Small intestine (tissue), 7 donors: ENCODE measurements around the gene FOXO1. TPM values are rescaled to one million over a fixed set of nuclear protein-coding genes. Genes with fewer than 3 reads are reported as not detected.
A peak's percentile ranks its signal among the peaks of the same experiment; 100 is the strongest.

ENCODE experiments used
- DNase-seq, 2 donors: peaks; one replicate each; pipeline versions ENCODE4 v3.0.0 to v3.0.0-alpha.2; 2013
- FAIRE-seq: peaks from 2 replicates; lab custom pipeline; 2012; peaks lifted over from hg19 to GRCh38; lab: Jason Lieb, UNC
- H3K27ac ChIP-seq, 3 donors: one replicate each; pipeline ENCODE4 v1.5.1; 2013; ENCODE audit warnings: low read length in 2 of 3, mild to moderate bottlenecking in 2 of 3, control low read depth in 1 of 3, inconsistent platforms in 1 of 3, low read depth in 1 of 3, moderate library complexity in 1 of 3
- H3K27me3 ChIP-seq, 3 donors: one replicate each; pipeline ENCODE4 v1.6.1; 2013; ENCODE audit warnings: low read length in 3 of 3, inconsistent platforms in 1 of 3; ENCODE audit not compliant: control insufficient read depth in 3 of 3, insufficient read depth in 3 of 3
- H3K36me3 ChIP-seq, 3 donors: one replicate each; pipeline ENCODE4 v1.6.1; 2013; ENCODE audit warnings: low read length in 3 of 3, inconsistent platforms in 1 of 3, low read depth in 1 of 3, mild to moderate bottlenecking in 1 of 3, moderate library complexity in 1 of 3; ENCODE audit not compliant: control insufficient read depth in 3 of 3, insufficient read depth in 2 of 3
- H3K4me1 ChIP-seq, 3 donors: one replicate each; pipeline ENCODE4 v1.6.1; 2013; ENCODE audit warnings: low read length in 2 of 3, inconsistent platforms in 1 of 3, low read depth in 1 of 3, mild to moderate bottlenecking in 1 of 3, moderate library complexity in 1 of 3; ENCODE audit not compliant: control insufficient read depth in 3 of 3, insufficient read depth in 2 of 3
- H3K4me3 ChIP-seq, 3 donors: one replicate each; pipeline ENCODE4 v1.5.1; 2013; ENCODE audit warnings: low read length in 3 of 3, control low read depth in 1 of 3, inconsistent platforms in 1 of 3, low read depth in 1 of 3, mild to moderate bottlenecking in 1 of 3, moderate library complexity in 1 of 3
- H3K9me3 ChIP-seq, 2 donors: one replicate each; pipeline ENCODE4 v1.6.1; 2013; ENCODE audit warnings: low read depth in 1 of 2, low read length in 1 of 2; ENCODE audit not compliant: control insufficient read depth in 2 of 2, insufficient read depth in 1 of 2
- WGBS, 3 donors: extraction: QIAGEN DNeasy Blood & Tissue Kit; methylation state at CpG; one replicate each; pipeline ENCODE4 v1.1.7; 2013; 5-methylcytosine and 5-hydroxymethylcytosine counted together
- polyA plus RNA-seq, 4 donors: library from polyadenylated mRNA; stranded (reverse) in 3 of 4; unstranded in 1 of 4; fragments of 200-250 nt in 3 of 4; fragments of 120-200 nt in 1 of 4; gene quantifications; one replicate each; pipeline versions ENCODE4 v1.2.1 to v1.2.3, GENCODE V29; 2013
- donor health status: healthy with polysubstance abuse.
- donor health status: control.
- donor health status: control.
- donor health status: Bipolar disorder and iron deficiency.
- donor health status: healthy.

FOXO1 gene
- polyA plus RNA-seq, 4 donors: 4.0 to 10.1 (median 7.1) TPM

GRCh38 chr13:40671956-40672764, 5.7 kb upstream of the FOXO1 start:
- H3K9me3 ChIP-seq: no peaks in the 10 kb centered on the region
- peak; percentile 42 to 49 for DNase-seq
- peaks cover 2 to 6% (median 5%) of the 10 kb centered on the region in 3 donors for H3K4me1 ChIP-seq
- no peak for FAIRE-seq
- no peak overlapping the region for H3K4me3 ChIP-seq
- no peaks in the 10 kb centered on the region for H3K27me3 ChIP-seq
- H3K36me3 ChIP-seq: no peaks in the 10 kb centered on the region
- 31 to 47% (median 46%) methylated on average over 1 of the region's 1 CpG for WGBS, 3 donors
- H3K27ac ChIP-seq: no peak overlapping the region

GRCh38 chr13:40670307-40670706, 3.9 kb upstream of the FOXO1 start:
- DNase-seq (no peak), FAIRE-seq (no peak)
- Histone ChIP-seq H3K27me3 (no peaks in the 10 kb centered on the region), H3K4me3 (no peak overlapping the region), H3K27ac (no peak overlapping the region), H3K36me3 (no peaks in the 10 kb centered on the region), H3K9me3 (no peaks in the 10 kb centered on the region), H3K4me1 (peaks cover 2 to 6% (median 5%) of the 10 kb centered on the region in 3 donors)
- 78 to 82% (median 78%) methylated on average over 2 of the region's 2 CpGs for WGBS, 3 donors

GRCh38 chr13:40668335-40668734, 1.9 kb upstream of the FOXO1 start:
- H3K36me3 ChIP-seq: no peaks in the 10 kb centered on the region
- peaks cover 2 to 6% (median 5%) of the 10 kb centered on the region in 3 donors for H3K4me1 ChIP-seq
- H3K27me3 ChIP-seq: peaks cover 0 to 4% (median 0%) of the 10 kb centered on the region in 3 donors
- FAIRE-seq: no peak
- no peak for DNase-seq
- H3K4me3 ChIP-seq: no peak overlapping the region
- peak overlapping the region in 1 of 3 donors; percentile 16 for H3K27ac ChIP-seq
- 24 to 37% (median 32%) methylated on average over 11 of the region's 11 CpGs for WGBS, 3 donors
- H3K9me3 ChIP-seq: no peaks in the 10 kb centered on the region

- WGBS, 3 donors: 3 to 15% (median 7%) methylated on average over 5 of the region's 5 CpGs
- FAIRE-seq (no peak), DNase-seq (peak; percentile 54 to 55)
- Histone ChIP-seq H3K9me3 (no peaks in the 10 kb centered on the region), H3K4me3 (peak overlapping the region; percentile 65 to 100 (median 99)), H3K4me1 (peaks cover 2 to 6% (median 5%) of the 10 kb centered on the region in 3 donors), H3K27me3 (peaks cover 0 to 4% (median 0%) of the 10 kb centered on the region in 3 donors), H3K36me3 (no peaks in the 10 kb centered on the region), H3K27ac (peak overlapping the region in 2 of 3 donors; percentile 27 to 90)
These were observed 1.2 kb upstream of the FOXO1 start for GRCh38 chr13:40667622-40667978.

- Histone ChIP-seq H3K4me1 (peaks cover 2 to 8% (median 5%) of the 10 kb centered on the region in 3 donors), H3K9me3 (no peaks in the 10 kb centered on the region), H3K27me3 (peaks cover 0 to 4% (median 0%) of the 10 kb centered on the region in 3 donors), H3K36me3 (no peaks in the 10 kb centered on the region), H3K27ac (peak overlapping the region; percentile 27 to 90 (median 73)), H3K4me3 (peak overlapping the region; percentile 65 to 100 (median 99))
- DNase-seq: peak in 1 of 2 donors; percentile 50
- no peak for FAIRE-seq
- WGBS, 3 donors: 0 to 1% (median 1%) methylated on average over 59 to 67 of the region's 67 CpGs
These were observed 636 bp upstream of the FOXO1 start for GRCh38 chr13:40666933-40667621.

GRCh38 chr13:40665126-40666044, 1.1 kb downstream of the FOXO1 start:
- no peak for FAIRE-seq
- 0 to 1% (median 0%) methylated on average over 84 to 117 of the region's 117 CpGs for WGBS, 3 donors

GRCh38 chr13:40664350-40665125, 1.9 kb downstream of the FOXO1 start:
- DNase-seq (peak; percentile 76 to 88), FAIRE-seq (no peak)
- peaks cover 0 to 4% (median 0%) of the 10 kb centered on the region in 3 donors for H3K27me3 ChIP-seq
- peak overlapping the region; percentile 79 to 99 (median 99) for H3K27ac ChIP-seq
- no peaks in the 10 kb centered on the region for H3K9me3 ChIP-seq
- 0 to 1% (median 1%) methylated on average over 36 to 77 of the region's 77 CpGs for WGBS, 3 donors
- peak overlapping the region; percentile 70 to 100 (median 99) for H3K4me3 ChIP-seq
- H3K4me1 ChIP-seq: peaks cover 2 to 8% (median 5%) of the 10 kb centered on the region in 3 donors
- no peaks in the 10 kb centered on the region for H3K36me3 ChIP-seq

More at GRCh38 chr13:40665126-40666044, 1.1 kb downstream of the FOXO1 start:
- Histone ChIP-seq H3K27ac (peak overlapping the region; percentile 90 to 99 (median 99)), H3K36me3 (no peaks in the 10 kb centered on the region), H3K27me3 (peaks cover 0 to 4% (median 0%) of the 10 kb centered on the region in 3 donors), H3K9me3 (no peaks in the 10 kb centered on the region), H3K4me3 (peak overlapping the region; percentile 83 to 100 (median 99)), H3K4me1 (peaks cover 2 to 8% (median 5%) of the 10 kb centered on the region in 3 donors)
- DNase-seq: peak; percentile 40 to 80
